ENCODE data around the gene SLC46A3. TPM values are rescaled to one million over a fixed set of nuclear protein-coding genes. Genes with fewer than 3 reads are reported as not detected.

Gene SLC46A3
- total RNA-seq, 1 donor from 2014 or later: 7.7 TPM

- peaks cover 63% of the 10 kb centered on the region for H3K4me1 Mint-ChIP-seq (ENCODE audit: unreplicated experiment)
- peak within 1 kb of the TSS; percentile 97 for H3K4me3 Mint-ChIP-seq (ENCODE audit: unreplicated experiment)
- H3K27ac Mint-ChIP-seq (ENCODE audit: unreplicated experiment): peak within 1 kb of the TSS; percentile 96
- H3K36me3 Mint-ChIP-seq (ENCODE audit: low read depth, unreplicated experiment): peaks cover 3% of the 10 kb centered on the region
- DNase-seq (ENCODE audit: low spot score): peak; percentile 83
- H3K9me3 Mint-ChIP-seq (ENCODE audit: unreplicated experiment): no peaks in the 10 kb centered on the region
- TF ChIP-seq CTCF (IDR thresholded peaks at IDR 0.05; ENCODE audit: unreplicated experiment): no peak
- H3K27me3 Mint-ChIP-seq (ENCODE audit: unreplicated experiment): no peaks in the 10 kb centered on the region
Observed at GRCh38 chr13:28658796-28659620, 59.8 kb downstream of the SLC46A3 start, which contains the start of gene POMP. Gene POMP (plus strand): TSS chr13:28659130. CDS start chr13:28659185, 55 bp downstream.

- H3K4me3 Mint-ChIP-seq (ENCODE audit: unreplicated experiment): peak overlapping the region; percentile 97
- DNase-seq (ENCODE audit: low spot score): no peak
- no peaks in the 10 kb centered on the region for H3K9me3 Mint-ChIP-seq (ENCODE audit: unreplicated experiment)
- no peak for TF ChIP-seq CTCF (IDR thresholded peaks at IDR 0.05; ENCODE audit: unreplicated experiment)
- peaks cover 63% of the 10 kb centered on the region for H3K4me1 Mint-ChIP-seq (ENCODE audit: unreplicated experiment)
- peaks cover 3% of the 10 kb centered on the region for H3K36me3 Mint-ChIP-seq (ENCODE audit: low read depth, unreplicated experiment)
- peak overlapping the region; percentile 75 for H3K27ac Mint-ChIP-seq (ENCODE audit: unreplicated experiment)
- H3K27me3 Mint-ChIP-seq (ENCODE audit: unreplicated experiment): no peaks in the 10 kb centered on the region
Observed at GRCh38 chr13:28658539-28658795, 60.3 kb downstream of the SLC46A3 start.

GRCh38 chr13:28657784-28658538 lies 60.8 kb downstream of the SLC46A3 start:
- Mint-ChIP-seq H3K27ac (ENCODE audit: unreplicated experiment) (peak overlapping the region; percentile 75), H3K4me3 (ENCODE audit: unreplicated experiment) (peak overlapping the region; percentile 97), H3K4me1 (ENCODE audit: unreplicated experiment) (peaks cover 62% of the 10 kb centered on the region), H3K27me3 (ENCODE audit: unreplicated experiment) (no peaks in the 10 kb centered on the region), H3K36me3 (ENCODE audit: low read depth, unreplicated experiment) (peaks cover 3% of the 10 kb centered on the region), H3K9me3 (ENCODE audit: unreplicated experiment) (no peaks in the 10 kb centered on the region)
- no peak for TF ChIP-seq CTCF (IDR thresholded peaks at IDR 0.05; ENCODE audit: unreplicated experiment)
- DNase-seq (ENCODE audit: low spot score): no peak

GRCh38 chr13:28655561-28655960 lies 63.2 kb downstream of the SLC46A3 start:
- Mint-ChIP-seq H3K9me3 (ENCODE audit: unreplicated experiment) (no peaks in the 10 kb centered on the region), H3K36me3 (ENCODE audit: low read depth, unreplicated experiment) (no peaks in the 10 kb centered on the region), H3K4me3 (ENCODE audit: unreplicated experiment) (no peak overlapping the region), H3K27ac (ENCODE audit: unreplicated experiment) (no peak overlapping the region), H3K4me1 (ENCODE audit: unreplicated experiment) (peaks cover 49% of the 10 kb centered on the region), H3K27me3 (ENCODE audit: unreplicated experiment) (no peaks in the 10 kb centered on the region)
- no peak for TF ChIP-seq CTCF (IDR thresholded peaks at IDR 0.05; ENCODE audit: unreplicated experiment)
- no peak for DNase-seq (ENCODE audit: low spot score)

DNA sequence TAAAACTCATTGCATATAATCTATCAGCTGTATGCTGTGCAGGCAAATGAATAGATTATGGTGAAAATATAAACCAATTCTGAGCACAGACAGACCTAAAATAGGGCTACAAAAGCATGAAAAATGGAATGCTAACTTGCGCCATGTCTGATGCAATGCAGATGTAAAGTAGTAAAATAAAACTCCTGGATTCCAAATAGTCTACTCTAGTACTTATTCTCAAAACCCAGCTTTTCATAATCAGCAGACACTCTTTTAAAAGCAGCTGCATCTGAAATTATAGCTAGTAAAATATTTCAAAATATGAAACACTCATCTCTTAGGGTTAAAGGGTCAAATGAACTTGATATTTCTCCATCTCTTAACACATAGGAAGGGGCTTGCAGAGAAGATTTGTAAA lies 64.5 kb downstream of the SLC46A3 start:
- DNase-seq (ENCODE audit: low spot score): no peak
- H3K27me3 Mint-ChIP-seq (ENCODE audit: unreplicated experiment): no peaks in the 10 kb centered on the region
- H3K27ac Mint-ChIP-seq (ENCODE audit: unreplicated experiment): no peak overlapping the region
- H3K9me3 Mint-ChIP-seq (ENCODE audit: unreplicated experiment): no peaks in the 10 kb centered on the region
- no peaks in the 10 kb centered on the region for H3K36me3 Mint-ChIP-seq (ENCODE audit: low read depth, unreplicated experiment)
- H3K4me1 Mint-ChIP-seq (ENCODE audit: unreplicated experiment): peaks cover 40% of the 10 kb centered on the region
- no peak overlapping the region for H3K4me3 Mint-ChIP-seq (ENCODE audit: unreplicated experiment)
- TF ChIP-seq CTCF (IDR thresholded peaks at IDR 0.05; ENCODE audit: unreplicated experiment): no peak
